ENCODE results near the gene BPIFB1. TPM values are rescaled to one million over a fixed set of nuclear protein-coding genes. Genes with fewer than 3 reads are reported as not detected.

The BPIFB1 gene
- total RNA-seq, 4 donors from 2014 or later, result not detected

DNA sequence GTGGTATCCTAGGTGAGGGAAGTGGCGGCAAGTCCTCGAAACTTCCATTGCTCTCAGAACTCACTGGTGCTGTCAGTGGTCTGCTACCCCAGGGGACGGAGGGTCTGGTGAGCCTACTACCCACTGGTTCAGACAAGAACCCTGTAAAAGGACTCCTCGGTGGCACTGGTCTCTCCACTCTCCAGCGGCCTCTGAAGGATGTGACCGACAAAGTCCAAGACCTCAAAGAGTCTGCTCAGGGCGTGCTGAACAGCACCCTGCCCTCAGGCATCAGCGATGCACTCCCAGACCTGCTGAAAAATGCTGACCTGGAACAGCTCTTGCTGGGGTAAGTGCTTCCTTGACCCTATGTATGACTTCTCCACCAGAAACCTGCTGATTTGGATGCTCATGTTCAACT lies 66.5 kb downstream of the BPIFB1 start:
- no peak for ATAC-seq (ENCODE audit: low FRiP score)
- no peak for DNase-seq (ENCODE audit: low spot score)
- TF ChIP-seq, protein P1, sequence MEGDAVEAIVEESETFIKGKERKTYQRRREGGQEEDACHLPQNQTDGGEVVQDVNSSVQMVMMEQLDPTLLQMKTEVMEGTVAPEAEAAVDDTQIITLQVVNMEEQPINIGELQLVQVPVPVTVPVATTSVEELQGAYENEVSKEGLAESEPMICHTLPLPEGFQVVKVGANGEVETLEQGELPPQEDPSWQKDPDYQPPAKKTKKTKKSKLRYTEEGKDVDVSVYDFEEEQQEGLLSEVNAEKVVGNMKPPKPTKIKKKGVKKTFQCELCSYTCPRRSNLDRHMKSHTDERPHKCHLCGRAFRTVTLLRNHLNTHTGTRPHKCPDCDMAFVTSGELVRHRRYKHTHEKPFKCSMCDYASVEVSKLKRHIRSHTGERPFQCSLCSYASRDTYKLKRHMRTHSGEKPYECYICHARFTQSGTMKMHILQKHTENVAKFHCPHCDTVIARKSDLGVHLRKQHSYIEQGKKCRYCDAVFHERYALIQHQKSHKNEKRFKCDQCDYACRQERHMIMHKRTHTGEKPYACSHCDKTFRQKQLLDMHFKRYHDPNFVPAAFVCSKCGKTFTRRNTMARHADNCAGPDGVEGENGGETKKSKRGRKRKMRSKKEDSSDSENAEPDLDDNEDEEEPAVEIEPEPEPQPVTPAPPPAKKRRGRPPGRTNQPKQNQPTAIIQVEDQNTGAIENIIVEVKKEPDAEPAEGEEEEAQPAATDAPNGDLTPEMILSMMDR (IDR thresholded peaks at IDR 0.05), result no peak

DNA sequence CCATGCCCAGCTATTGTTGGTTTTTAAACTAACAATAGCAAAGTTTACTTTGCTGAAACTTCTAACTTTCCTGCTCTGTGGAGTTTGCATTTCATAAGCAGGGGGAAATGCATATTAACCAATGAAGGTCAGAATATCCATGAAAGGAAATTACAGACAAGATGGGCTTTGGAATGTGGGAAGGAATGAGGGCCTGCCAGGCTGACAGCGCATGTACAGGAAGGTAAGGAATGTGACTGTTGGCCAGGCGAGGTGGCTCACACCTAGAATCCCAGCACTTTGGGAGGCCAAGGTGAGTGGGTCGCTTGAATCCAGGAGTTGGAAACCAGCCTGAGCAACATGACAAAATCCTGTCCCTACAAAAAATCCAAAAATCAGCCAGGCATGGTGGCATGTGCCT lies 68.7 kb downstream of the BPIFB1 start:
- TF ChIP-seq, protein P1 (IDR thresholded peaks at IDR 0.05), result no peak
- ATAC-seq (ENCODE audit: low FRiP score) (no peak), DNase-seq (ENCODE audit: low spot score) (no peak)

DNA sequence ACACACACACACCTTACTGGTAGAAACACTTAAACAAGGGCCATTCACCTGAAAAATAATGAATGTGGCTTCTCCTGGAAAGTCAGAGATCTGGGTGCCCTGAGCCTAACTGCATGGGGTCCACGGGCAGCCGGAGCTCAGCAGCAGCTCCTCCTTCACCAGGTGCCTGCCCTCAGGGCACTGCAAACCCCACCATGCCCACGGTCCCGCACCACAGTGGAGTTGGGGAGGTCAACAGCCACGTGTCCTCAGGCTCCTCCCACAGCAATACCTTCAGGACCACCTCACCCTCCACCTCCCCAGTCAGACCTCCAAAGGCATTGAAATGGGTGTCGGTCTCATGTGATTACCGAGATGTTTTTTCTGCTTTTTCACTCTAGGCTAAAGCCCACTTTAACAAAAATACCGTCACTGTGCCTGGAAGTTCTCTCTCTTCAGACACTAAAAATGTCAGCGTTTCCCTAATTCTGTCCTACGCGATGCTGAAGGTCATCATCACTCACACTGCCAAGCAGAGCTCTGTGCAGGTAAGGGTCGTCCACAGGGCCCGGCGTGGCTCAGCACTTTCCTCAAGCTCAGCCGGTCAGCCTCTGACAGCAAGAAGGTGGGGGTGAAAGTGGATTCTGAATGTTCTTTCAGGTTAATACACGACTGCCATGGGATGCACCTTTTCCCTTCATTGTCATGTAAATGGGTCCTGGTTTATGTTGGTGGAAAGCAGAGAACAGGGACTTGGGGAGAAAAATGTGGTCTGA lies 69.4 kb downstream of the BPIFB1 start:
- TF ChIP-seq, protein P1 (IDR thresholded peaks at IDR 0.05), result no peak
- ATAC-seq (ENCODE audit: low FRiP score) (no peak), DNase-seq (ENCODE audit: low spot score) (no peak)

DNA sequence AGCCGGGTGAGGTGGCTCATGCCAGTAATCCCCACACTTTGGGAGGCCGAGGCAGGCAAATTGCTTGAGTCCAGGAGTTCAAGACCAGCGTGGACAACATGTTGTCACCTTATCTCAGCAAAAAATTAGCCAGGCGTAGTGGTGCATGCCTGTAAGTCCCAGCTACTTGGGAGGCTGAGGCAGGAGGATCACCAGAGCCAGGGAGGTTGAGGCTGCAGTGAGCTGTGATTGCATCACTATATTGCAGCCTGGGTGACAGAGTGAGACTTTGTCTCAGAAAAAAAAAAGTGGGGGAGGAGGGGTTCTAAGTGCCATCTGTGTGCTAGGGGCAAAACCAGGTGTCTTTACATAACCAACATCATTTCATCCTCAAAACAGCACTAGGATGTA lies 70.0 kb downstream of the BPIFB1 start:
- DNase-seq (ENCODE audit: low spot score), result no peak
- TF ChIP-seq, protein P1 (IDR thresholded peaks at IDR 0.05), result no peak
- ATAC-seq (ENCODE audit: low FRiP score), result no peak

Other genes with a start within 250 kb of the BPIFB1 start
- not detected for gene BPIFB3, start 229.3 kb upstream of the BPIFB1 start, total RNA-seq
- not detected for gene BPIFB4, start 203.6 kb upstream of the BPIFB1 start, total RNA-seq
- gene BPIFA2, start 115.1 kb upstream of the BPIFB1 start, total RNA-seq, result not detected
- not detected for gene BPIFA3, start 65.9 kb upstream of the BPIFB1 start, total RNA-seq
- not detected for gene BPIFA1, start 47.2 kb upstream of the BPIFB1 start, total RNA-seq
- 10 to 100 TPM; 15.1 to 26.2 (median 17.8) TPM for gene CDK5RAP1, start 118.3 kb downstream of the BPIFB1 start, total RNA-seq
- gene SNTA1, start 160.5 kb downstream of the BPIFB1 start, total RNA-seq, result 10 to 100 TPM; 28.5 to 39.2 (median 37.0) TPM
- 10 to 100 TPM in 2 of 4 donors, 1 to 10 TPM in 2; 5.8 to 11.8 (median 10.0) TPM for gene CBFA2T2, start 206.9 kb downstream of the BPIFB1 start, total RNA-seq